AG10803 (cell line): ENCODE results near the gene NKD2.

Source experiments
- DNase-seq: peaks from one replicate; pipeline ENCODE4 v3.0.0; 2010; ENCODE audit warnings: low read depth
- H3K4me3 ChIP-seq: 2 replicates; pipeline ENCODE4 v1.5.1; 2011; ENCODE audit warnings: mild to moderate bottlenecking, low read length, control low read depth
- TF ChIP-seq, protein P1 (sequence below): conservative IDR thresholded peaks from 2 replicates; pipeline ENCODE4 v1.5.1; 2011; ENCODE audit warnings: mild to moderate bottlenecking, low read length, control low read depth, inconsistent platforms

The NKD2 gene

DNA sequence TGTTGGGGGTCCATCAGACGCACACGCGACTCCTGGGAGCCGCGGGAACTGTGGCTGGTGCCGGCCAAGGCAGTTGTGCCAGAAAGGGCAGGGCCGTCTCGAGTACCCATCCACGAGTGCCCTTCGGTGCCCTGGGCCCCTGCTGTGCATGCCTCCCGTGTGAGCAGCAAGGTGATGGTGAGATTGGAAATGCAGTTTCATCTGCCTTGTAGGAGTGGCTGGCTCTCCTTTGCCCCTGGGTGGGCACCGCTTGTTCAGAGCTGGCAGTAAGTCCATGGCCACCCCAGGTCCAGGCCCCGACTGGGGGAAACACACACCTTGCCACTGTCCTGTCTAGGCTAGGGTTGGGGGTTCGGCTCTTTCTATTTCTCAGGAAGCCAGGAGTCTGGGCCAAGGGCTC is 5.7 kb downstream of the NKD2 start:
- DNase-seq: no peak
- TF ChIP-seq, protein P1, sequence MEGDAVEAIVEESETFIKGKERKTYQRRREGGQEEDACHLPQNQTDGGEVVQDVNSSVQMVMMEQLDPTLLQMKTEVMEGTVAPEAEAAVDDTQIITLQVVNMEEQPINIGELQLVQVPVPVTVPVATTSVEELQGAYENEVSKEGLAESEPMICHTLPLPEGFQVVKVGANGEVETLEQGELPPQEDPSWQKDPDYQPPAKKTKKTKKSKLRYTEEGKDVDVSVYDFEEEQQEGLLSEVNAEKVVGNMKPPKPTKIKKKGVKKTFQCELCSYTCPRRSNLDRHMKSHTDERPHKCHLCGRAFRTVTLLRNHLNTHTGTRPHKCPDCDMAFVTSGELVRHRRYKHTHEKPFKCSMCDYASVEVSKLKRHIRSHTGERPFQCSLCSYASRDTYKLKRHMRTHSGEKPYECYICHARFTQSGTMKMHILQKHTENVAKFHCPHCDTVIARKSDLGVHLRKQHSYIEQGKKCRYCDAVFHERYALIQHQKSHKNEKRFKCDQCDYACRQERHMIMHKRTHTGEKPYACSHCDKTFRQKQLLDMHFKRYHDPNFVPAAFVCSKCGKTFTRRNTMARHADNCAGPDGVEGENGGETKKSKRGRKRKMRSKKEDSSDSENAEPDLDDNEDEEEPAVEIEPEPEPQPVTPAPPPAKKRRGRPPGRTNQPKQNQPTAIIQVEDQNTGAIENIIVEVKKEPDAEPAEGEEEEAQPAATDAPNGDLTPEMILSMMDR: no peak

DNA sequence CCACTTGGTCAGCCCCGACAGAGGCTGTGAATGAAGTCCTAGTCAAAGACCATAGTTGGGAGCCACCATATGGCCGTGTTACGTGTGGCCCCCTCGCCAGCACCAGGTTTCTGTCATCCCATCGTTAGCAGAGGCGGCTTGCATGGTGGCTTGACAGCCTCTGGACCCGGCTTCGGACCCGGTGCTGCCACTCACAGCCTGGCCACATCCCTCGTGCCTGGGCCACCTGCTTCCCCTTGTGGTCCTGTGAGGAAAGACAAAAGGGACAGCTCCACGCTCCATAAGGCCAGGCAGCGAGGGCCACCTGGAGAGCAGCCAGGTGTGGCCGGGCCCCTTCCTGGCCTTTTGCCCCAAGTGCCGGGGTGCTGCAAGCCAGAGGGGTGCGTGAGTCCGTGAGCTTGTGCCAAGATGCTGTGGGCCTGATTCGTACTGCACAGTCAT is 6.2 kb downstream of the NKD2 start:
- TF ChIP-seq, protein P1: no peak
- DNase-seq: no peak

More for the DNA sequence above, 5.7 kb downstream of the NKD2 start:
- no peak overlapping the region for H3K4me3 ChIP-seq

DNA sequence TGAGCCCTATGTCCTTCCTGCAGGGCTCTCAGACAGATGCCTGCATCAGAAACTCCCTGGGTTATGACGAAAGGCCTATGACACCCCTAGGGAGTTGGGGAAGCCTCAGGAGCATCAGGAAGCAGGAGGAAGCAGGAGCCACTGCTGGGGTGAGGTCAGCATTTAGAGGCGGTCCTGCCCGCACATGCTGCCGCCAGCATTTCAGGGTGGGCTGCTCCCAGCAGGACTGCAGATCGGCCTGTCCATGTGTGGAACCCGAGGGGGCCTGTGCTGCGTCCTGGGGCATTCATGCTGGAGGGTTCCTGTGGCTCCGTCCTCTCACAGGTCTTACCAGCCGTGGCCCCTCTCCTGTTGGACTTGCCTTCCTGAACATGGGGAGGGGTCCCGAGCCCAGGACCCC is 6.9 kb downstream of the NKD2 start:
- no peak overlapping the region for H3K4me3 ChIP-seq
- TF ChIP-seq, protein P1: no peak
- DNase-seq: no peak

More for the DNA sequence above, 6.2 kb downstream of the NKD2 start:
- H3K4me3 ChIP-seq: no peak overlapping the region

DNA sequence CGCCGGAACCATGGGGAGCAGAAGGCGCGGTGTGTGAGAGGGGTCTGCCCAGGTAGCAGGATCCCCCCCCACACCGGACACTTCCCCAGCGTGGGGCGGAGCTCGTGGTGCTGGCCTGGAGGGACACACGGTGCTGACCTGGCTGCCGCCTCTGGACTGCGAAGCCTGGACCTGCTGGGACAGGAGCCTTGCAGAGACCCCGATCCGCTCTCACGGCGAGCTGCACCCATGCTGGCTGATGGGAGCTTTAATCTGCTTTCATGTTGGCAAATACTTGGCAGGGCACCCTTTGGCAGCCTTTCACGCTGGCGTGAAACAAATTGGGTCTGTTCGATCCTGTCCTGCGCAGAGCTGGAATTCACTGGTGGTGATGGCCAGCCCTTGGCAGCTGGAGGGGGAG is 7.4 kb downstream of the NKD2 start:
- no peak for DNase-seq
- no peak overlapping the region for H3K4me3 ChIP-seq
- TF ChIP-seq, protein P1: no peak

DNA sequence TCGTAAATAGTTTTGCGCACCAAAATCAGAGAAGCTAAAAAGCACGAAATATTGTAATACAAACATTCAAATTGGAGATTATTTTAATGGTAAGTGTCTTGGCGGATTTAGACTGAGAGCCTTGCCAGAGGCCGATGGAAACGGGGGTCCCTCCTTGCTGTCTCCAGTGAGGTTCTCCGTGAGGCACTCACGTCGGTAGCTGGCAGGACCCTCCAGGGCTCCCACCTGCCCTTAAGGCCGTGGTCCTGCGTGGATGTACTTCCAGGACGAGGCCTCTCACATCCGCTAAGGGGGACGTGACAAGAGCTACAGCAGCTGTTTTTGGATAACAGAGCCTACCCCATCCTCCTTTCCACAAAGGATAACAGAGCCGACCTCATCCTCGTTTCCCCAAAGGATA is 7.9 kb downstream of the NKD2 start:
- H3K4me3 ChIP-seq: no peak overlapping the region
- no peak for DNase-seq
- TF ChIP-seq, protein P1: no peak

DNA sequence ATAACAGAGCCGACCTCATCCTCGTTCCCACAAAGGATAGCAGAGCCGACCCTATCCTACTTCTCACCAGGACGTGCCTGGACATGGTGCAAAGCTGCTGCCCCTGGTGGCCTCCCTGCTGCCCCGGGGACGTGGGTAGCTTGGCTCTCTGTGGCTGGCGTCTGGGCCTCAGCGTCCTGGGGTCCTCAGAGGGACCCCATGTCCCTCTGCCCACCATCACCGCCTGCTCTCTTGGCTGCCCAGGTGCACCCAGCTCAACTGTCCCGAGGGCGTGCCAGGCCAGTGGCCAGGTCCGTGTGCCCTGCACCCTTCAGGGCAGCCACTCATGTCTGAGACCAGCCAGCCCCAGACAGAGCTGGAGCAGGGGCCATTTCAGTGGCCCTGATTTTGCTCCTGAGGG is 8.5 kb downstream of the NKD2 start:
- TF ChIP-seq, protein P1: no peak
- no peak overlapping the region for H3K4me3 ChIP-seq
- DNase-seq: no peak

DNA sequence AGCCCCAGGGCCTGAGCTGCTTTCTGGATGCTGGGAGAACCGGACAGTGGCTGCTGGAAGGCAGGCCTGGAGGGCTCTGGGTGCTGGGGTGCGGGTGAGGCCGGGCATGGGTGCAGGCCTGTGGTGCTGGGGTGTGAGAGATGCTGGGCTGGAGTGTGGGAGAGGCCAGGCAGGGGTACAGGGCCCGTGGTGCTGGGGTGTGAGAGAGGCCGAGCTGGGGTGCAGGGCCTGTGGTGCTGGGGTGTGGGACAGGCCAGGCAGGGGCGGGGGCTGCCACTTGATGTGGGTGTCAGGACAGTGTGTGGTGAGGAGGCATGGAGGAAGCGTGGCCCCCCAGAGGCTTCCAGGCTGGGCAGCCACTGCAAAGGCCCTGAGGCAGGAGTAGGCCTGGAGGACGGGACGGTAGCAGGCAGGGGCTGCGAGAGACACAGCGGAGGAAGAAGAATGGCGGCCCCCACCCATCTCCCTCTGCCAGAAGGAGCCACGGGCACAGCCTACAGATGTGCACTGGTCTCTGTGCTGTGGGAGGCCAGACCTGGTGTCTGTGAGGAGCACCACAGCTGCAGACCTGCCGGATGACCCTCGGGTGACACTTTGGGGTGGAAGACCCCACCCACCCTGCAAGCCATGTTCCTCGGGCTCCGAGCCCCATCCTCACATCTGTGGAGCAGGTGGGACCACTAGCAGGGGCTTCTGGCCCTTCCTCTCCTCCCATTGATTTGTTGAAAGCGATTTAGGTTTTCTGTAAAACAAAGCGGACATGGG is 9.3 kb downstream of the NKD2 start:
- TF ChIP-seq, protein P1: no peak
- no peak for DNase-seq
- no peak overlapping the region for H3K4me3 ChIP-seq
